ENCODE data around the gene TENM4. TPM values are rescaled to one million over a fixed set of nuclear protein-coding genes. Genes with fewer than 3 reads are reported as not detected.

The TENM4 gene
- total and polyA plus RNA-seq, 2 experiments from 2014 or later = 19.0 to 105 TPM

GRCh38 chr11:79155237-79155636 lies 285.6 kb downstream of the TENM4 start:
- no peak for DNase-seq (ENCODE audit: low read depth in 1 of 2, low spot score in 1 of 2)
- TF ChIP-seq CTCF (IDR thresholded peaks at IDR 0.05; ENCODE audit: low read depth, low read length) = no peak
- Histone ChIP-seq H3K36me3 (no peaks in the 10 kb centered on the region), H3K4me3 (no peak overlapping the region), H3K27ac (no peak overlapping the region), H3K4me1 (ENCODE audit: low read depth) (peaks cover 12% of the 10 kb centered on the region), H3K9me3 (ENCODE audit: low read depth) (no peaks in the 10 kb centered on the region), H3K27me3 (no peaks in the 10 kb centered on the region)

GRCh38 chr11:79152511-79152910 lies 288.3 kb downstream of the TENM4 start:
- Histone ChIP-seq H3K4me3 (no peak overlapping the region), H3K36me3 (no peaks in the 10 kb centered on the region), H3K27ac (no peak overlapping the region), H3K9me3 (ENCODE audit: low read depth) (no peaks in the 10 kb centered on the region), H3K4me1 (ENCODE audit: low read depth) (peaks cover 13% of the 10 kb centered on the region), H3K27me3 (no peaks in the 10 kb centered on the region)
- no peak for DNase-seq (ENCODE audit: low read depth in 1 of 2, low spot score in 1 of 2)
- no peak for TF ChIP-seq CTCF (IDR thresholded peaks at IDR 0.05; ENCODE audit: low read depth, low read length)

GRCh38 chr11:79151396-79151795 lies 289.4 kb downstream of the TENM4 start:
- no peaks in the 10 kb centered on the region for H3K27me3 ChIP-seq
- no peak for DNase-seq (ENCODE audit: low read depth in 1 of 2, low spot score in 1 of 2)
- no peaks in the 10 kb centered on the region for H3K36me3 ChIP-seq
- H3K9me3 ChIP-seq (ENCODE audit: low read depth) = no peaks in the 10 kb centered on the region
- no peak overlapping the region for H3K27ac ChIP-seq
- peaks cover 13% of the 10 kb centered on the region for H3K4me1 ChIP-seq (ENCODE audit: low read depth)
- no peak overlapping the region for H3K4me3 ChIP-seq
- TF ChIP-seq CTCF (IDR thresholded peaks at IDR 0.05; ENCODE audit: low read depth, low read length) = no peak

DNA sequence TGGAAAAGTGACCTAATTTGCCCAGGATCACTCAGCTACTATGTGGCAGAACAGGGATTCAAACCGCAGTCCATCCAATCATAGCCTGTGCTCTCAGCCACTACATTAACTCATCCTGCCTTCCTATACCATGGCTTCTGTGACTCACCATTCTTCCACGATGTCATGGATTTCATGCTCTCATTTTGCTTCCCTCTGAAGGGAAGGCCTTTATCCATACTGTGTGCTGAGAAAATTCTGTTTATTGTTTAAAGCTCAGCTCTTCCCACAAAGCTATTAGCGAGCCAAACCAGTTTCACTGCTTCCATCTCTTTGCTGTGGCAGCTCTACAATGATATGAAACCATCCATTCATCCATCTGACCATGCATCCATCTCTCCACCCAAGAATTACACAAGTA lies 289.9 kb downstream of the TENM4 start:
- H3K27ac ChIP-seq = no peak overlapping the region
- no peak overlapping the region for H3K4me3 ChIP-seq
- H3K9me3 ChIP-seq (ENCODE audit: low read depth) = no peaks in the 10 kb centered on the region
- H3K4me1 ChIP-seq (ENCODE audit: low read depth) = peaks cover 13% of the 10 kb centered on the region
- H3K36me3 ChIP-seq = no peaks in the 10 kb centered on the region
- H3K27me3 ChIP-seq = no peaks in the 10 kb centered on the region
- no peak for TF ChIP-seq CTCF (IDR thresholded peaks at IDR 0.05; ENCODE audit: low read depth, low read length)
- no peak for DNase-seq (ENCODE audit: low read depth in 1 of 2, low spot score in 1 of 2)

GRCh38 chr11:79150320-79150719 lies 290.5 kb downstream of the TENM4 start:
- DNase-seq (ENCODE audit: low read depth in 1 of 2, low spot score in 1 of 2) = no peak
- Histone ChIP-seq H3K36me3 (no peaks in the 10 kb centered on the region), H3K4me1 (ENCODE audit: low read depth) (peaks cover 13% of the 10 kb centered on the region), H3K27me3 (no peaks in the 10 kb centered on the region), H3K27ac (no peak overlapping the region), H3K4me3 (no peak overlapping the region), H3K9me3 (ENCODE audit: low read depth) (no peaks in the 10 kb centered on the region)
- TF ChIP-seq CTCF (IDR thresholded peaks at IDR 0.05; ENCODE audit: low read depth, low read length) = no peak

GRCh38 chr11:79147731-79148130 lies 293.1 kb downstream of the TENM4 start:
- no peaks in the 10 kb centered on the region for H3K9me3 ChIP-seq (ENCODE audit: low read depth)
- no peak for TF ChIP-seq CTCF (IDR thresholded peaks at IDR 0.05; ENCODE audit: low read depth, low read length)
- H3K4me1 ChIP-seq (ENCODE audit: low read depth) = peaks cover 13% of the 10 kb centered on the region
- no peaks in the 10 kb centered on the region for H3K36me3 ChIP-seq
- H3K4me3 ChIP-seq = no peak overlapping the region
- no peak for DNase-seq (ENCODE audit: low read depth in 1 of 2, low spot score in 1 of 2)
- no peaks in the 10 kb centered on the region for H3K27me3 ChIP-seq
- no peak overlapping the region for H3K27ac ChIP-seq

Measured in cardiac muscle cell (in vitro differentiated cells and primary cell).